ENCODE data around the gene HK1. TPM values are rescaled to one million over a fixed set of nuclear protein-coding genes. Genes with fewer than 3 reads are reported as not detected.
"Not testable (repeated sequence)": the region's sequence is repeated elsewhere in the genome, so short reads cannot be mapped to it uniquely, and the experiment has no call there.

The HK1 gene
- total RNA-seq, 2 experiments from 2014 or later = 258 to 261 TPM

GRCh38 chr10:69242040-69242851 lies 36.0 kb upstream of the HK1 start:
- ATAC-seq = no peak
- no peaks in the 10 kb centered on the region for H3K27me3 Mint-ChIP-seq
- H3K36me3 Mint-ChIP-seq (ENCODE audit: low read depth) = no peaks in the 10 kb centered on the region
- POLR2A ChIA-PET = no interaction called here
- no peak overlapping the region for H3K4me3 Mint-ChIP-seq
- no peak overlapping the region for H3K27ac Mint-ChIP-seq
- CTCF ChIA-PET = interaction anchor here (0.6 to 2.0 kb wide), 15 partner anchors 8 to 273 kb away, joined by 3 to 11 read pairs (median 3); no protein-coding TSS in a partner anchor
- peaks cover 9% of the 10 kb centered on the region for H3K4me1 Mint-ChIP-seq
- no peak for DNase-seq
- H3K9me3 Mint-ChIP-seq (ENCODE audit: low read depth) = no peaks in the 10 kb centered on the region
- intact Hi-C loops (cut with DNase I, micrococcal nuclease) = no loop called here

- intact Hi-C loops (cut with DNase I, micrococcal nuclease) = no loop called here
- H3K4me3 Mint-ChIP-seq = no peak overlapping the region
- no peaks in the 10 kb centered on the region for H3K9me3 Mint-ChIP-seq (ENCODE audit: low read depth)
- H3K36me3 Mint-ChIP-seq (ENCODE audit: low read depth) = no peaks in the 10 kb centered on the region
- peaks cover 3% of the 10 kb centered on the region for H3K4me1 Mint-ChIP-seq
- ChIA-PET CTCF (interaction anchor here (0.6 to 2.0 kb wide), 9 partner anchors 9 to 256 kb away, joined by 3 to 11 read pairs (median 3); no protein-coding TSS in a partner anchor), POLR2A (no interaction called here)
- H3K27ac Mint-ChIP-seq = no peak overlapping the region
- no peaks in the 10 kb centered on the region for H3K27me3 Mint-ChIP-seq
- no peak for ATAC-seq
- DNase-seq = no peak
Observed at GRCh38 chr10:69242852-69243212, 35.5 kb upstream of the HK1 start.

GRCh38 chr10:69243817-69244216 lies 34.5 kb upstream of the HK1 start:
- Mint-ChIP-seq H3K4me1 (peaks cover 3% of the 10 kb centered on the region), H3K9me3 (ENCODE audit: low read depth) (no peaks in the 10 kb centered on the region), H3K36me3 (ENCODE audit: low read depth) (no peaks in the 10 kb centered on the region), H3K27me3 (no peaks in the 10 kb centered on the region), H3K4me3 (no peak overlapping the region), H3K27ac (no peak overlapping the region)
- ChIA-PET POLR2A (no interaction called here), CTCF (interaction anchor here (0.7 to 2.0 kb wide), 4 partner anchors 9 to 163 kb away, joined by 3 to 11 read pairs (median 4); no protein-coding TSS in a partner anchor)
- intact Hi-C loops (cut with DNase I, micrococcal nuclease) = no loop called here
- ATAC-seq (no peak), DNase-seq (no peak)

- no peak for DNase-seq
- ChIA-PET CTCF (interaction anchor here (0.6 to 1.1 kb wide), 5 partner anchors 52 to 1074 kb away, joined by 3 to 4 read pairs (median 3); no protein-coding TSS in a partner anchor), POLR2A (no interaction called here)
- no peaks in the 10 kb centered on the region for H3K9me3 Mint-ChIP-seq (ENCODE audit: low read depth)
- no peaks in the 10 kb centered on the region for H3K4me1 Mint-ChIP-seq
- no peaks in the 10 kb centered on the region for H3K36me3 Mint-ChIP-seq (ENCODE audit: low read depth)
- H3K27me3 Mint-ChIP-seq = no peaks in the 10 kb centered on the region
- no peak overlapping the region for H3K4me3 Mint-ChIP-seq
- intact Hi-C loops (cut with DNase I, micrococcal nuclease) = no loop called here
- no peak for ATAC-seq
- H3K27ac Mint-ChIP-seq = no peak overlapping the region
Observed at GRCh38 chr10:69246036-69246435, 32.3 kb upstream of the HK1 start.

GRCh38 chr10:69246581-69247312 lies 31.5 kb upstream of the HK1 start:
- CTCF ChIA-PET = interaction anchor here (0.6 to 1.1 kb wide), 5 partner anchors 8 to 162 kb away, joined by 3 to 4 read pairs (median 3); no protein-coding TSS in a partner anchor
- ATAC-seq (no peak), DNase-seq (no peak)
- Mint-ChIP-seq H3K27ac (no peak overlapping the region), H3K4me3 (no peak overlapping the region), H3K4me1 (no peaks in the 10 kb centered on the region), H3K36me3 (ENCODE audit: low read depth) (no peaks in the 10 kb centered on the region), H3K9me3 (ENCODE audit: low read depth) (no peaks in the 10 kb centered on the region), H3K27me3 (no peaks in the 10 kb centered on the region)
- POLR2A ChIA-PET = no interaction called here
- intact Hi-C loops (cut with DNase I, micrococcal nuclease) = no loop called here

- H3K4me3 Mint-ChIP-seq = no peak overlapping the region
- no peak for DNase-seq
- no peak overlapping the region for H3K27ac Mint-ChIP-seq
- H3K27me3 Mint-ChIP-seq = no peaks in the 10 kb centered on the region
- CTCF ChIA-PET = interaction anchor here (0.8 kb wide), 1 partner anchor 9 kb away, joined by 3 read pairs; no protein-coding TSS in a partner anchor
- intact Hi-C loops (cut with DNase I, micrococcal nuclease) = no loop called here
- ATAC-seq = no peak
- POLR2A ChIA-PET = no interaction called here
- H3K36me3 Mint-ChIP-seq (ENCODE audit: low read depth) = no peaks in the 10 kb centered on the region
- H3K9me3 Mint-ChIP-seq (ENCODE audit: low read depth) = no peaks in the 10 kb centered on the region
- H3K4me1 Mint-ChIP-seq = no peaks in the 10 kb centered on the region
Observed at GRCh38 chr10:69247313-69247710, 31.0 kb upstream of the HK1 start.

GRCh38 chr10:69248117-69248730 lies 30.1 kb upstream of the HK1 start:
- no peaks in the 10 kb centered on the region for H3K4me1 Mint-ChIP-seq
- H3K27me3 Mint-ChIP-seq = no peaks in the 10 kb centered on the region
- H3K9me3 Mint-ChIP-seq (ENCODE audit: low read depth) = no peaks in the 10 kb centered on the region
- no peak for ATAC-seq
- no peaks in the 10 kb centered on the region for H3K36me3 Mint-ChIP-seq (ENCODE audit: low read depth)
- CTCF ChIA-PET = no interaction called here
- no peak for DNase-seq
- H3K4me3 Mint-ChIP-seq = no peak overlapping the region
- POLR2A ChIA-PET = no interaction called here
- H3K27ac Mint-ChIP-seq = no peak overlapping the region
- intact Hi-C loops (cut with DNase I, micrococcal nuclease) = no loop called here

- no peaks in the 10 kb centered on the region for H3K9me3 Mint-ChIP-seq (ENCODE audit: low read depth)
- no peak overlapping the region for H3K4me3 Mint-ChIP-seq
- H3K4me1 Mint-ChIP-seq = no peaks in the 10 kb centered on the region
- no peak for ATAC-seq
- H3K27ac Mint-ChIP-seq = no peak overlapping the region
- DNase-seq = no peak
- ChIA-PET POLR2A (no interaction called here), CTCF (interaction anchor here (1.0 kb wide), 1 partner anchor 23 kb away, joined by 3 read pairs; no protein-coding TSS in a partner anchor)
- intact Hi-C loops (cut with DNase I, micrococcal nuclease) = no loop called here
- H3K27me3 Mint-ChIP-seq = no peaks in the 10 kb centered on the region
- no peaks in the 10 kb centered on the region for H3K36me3 Mint-ChIP-seq (ENCODE audit: low read depth)
Observed at GRCh38 chr10:69250041-69250440, 28.3 kb upstream of the HK1 start.

GRCh38 chr10:69251417-69251816 lies 26.9 kb upstream of the HK1 start:
- POLR2A ChIA-PET, H3K4me3 Mint-ChIP-seq: not testable (repeated sequence)

GRCh38 chr10:69253171-69253570 lies 25.1 kb upstream of the HK1 start:
- H3K4me1 Mint-ChIP-seq = no peaks in the 10 kb centered on the region
- no peaks in the 10 kb centered on the region for H3K36me3 Mint-ChIP-seq (ENCODE audit: low read depth)
- intact Hi-C loops (cut with DNase I, micrococcal nuclease) = no loop called here
- H3K4me3 Mint-ChIP-seq = no peak overlapping the region
- CTCF ChIA-PET = interaction anchor here (1.0 to 1.3 kb wide), 3 partner anchors 11 to 137 kb away, joined by 3 to 5 read pairs (median 3); no protein-coding TSS in a partner anchor
- no peak overlapping the region for H3K27ac Mint-ChIP-seq
- H3K27me3 Mint-ChIP-seq = no peaks in the 10 kb centered on the region
- H3K9me3 Mint-ChIP-seq (ENCODE audit: low read depth) = no peaks in the 10 kb centered on the region
- DNase-seq = no peak
- POLR2A ChIA-PET = no interaction called here
- no peak for ATAC-seq

More at GRCh38 chr10:69251417-69251816, 26.9 kb upstream of the HK1 start:
- H3K27me3 Mint-ChIP-seq; H3K36me3 Mint-ChIP-seq (ENCODE audit: low read depth); CTCF ChIA-PET; H3K9me3 Mint-ChIP-seq (ENCODE audit: low read depth); H3K27ac Mint-ChIP-seq; H3K4me1 Mint-ChIP-seq; ATAC-seq; intact Hi-C loops (cut with DNase I, micrococcal nuclease); DNase-seq: not testable (repeated sequence)

GRCh38 chr10:69254877-69255276 lies 23.4 kb upstream of the HK1 start:
- Mint-ChIP-seq H3K4me1 (no peaks in the 10 kb centered on the region), H3K4me3 (no peak overlapping the region), H3K27me3 (no peaks in the 10 kb centered on the region), H3K27ac (no peak overlapping the region), H3K9me3 (ENCODE audit: low read depth) (no peaks in the 10 kb centered on the region), H3K36me3 (ENCODE audit: low read depth) (no peaks in the 10 kb centered on the region)
- CTCF ChIA-PET = interaction anchor here (0.9 kb wide), 2 partner anchors 9 to 138 kb away, joined by 3 read pairs; no protein-coding TSS in a partner anchor
- POLR2A ChIA-PET = no interaction called here
- ATAC-seq (no peak), DNase-seq (no peak)
- intact Hi-C loops (cut with DNase I, micrococcal nuclease) = no loop called here

Data from activated CD4-positive, alpha-beta T cell treated with anti-CD3 and anti-CD28 coated beads for 36 hours (primary cell).